Measurements from ENCODE around the gene FTCD.

The FTCD gene

GRCh38 chr21:46120301-46121285, 34.8 kb downstream of the FTCD start:
- peaks cover 3% of the 10 kb centered on the region for H3K4me1 ChIP-seq (ENCODE audit: insufficient read depth, poor library complexity, severe bottlenecking)

GRCh38 chr21:46119637-46120271, 35.6 kb downstream of the FTCD start:
- peaks cover 4% of the 10 kb centered on the region for H3K9me3 ChIP-seq (ENCODE audit: severe bottlenecking)
- TF ChIP-seq CTCF (IDR thresholded peaks at IDR 0.05; ENCODE audit: poor library complexity, severe bottlenecking), result no peak
- no peak for ATAC-seq (ENCODE audit: low read depth)
- no peak overlapping the region for H3K27ac ChIP-seq (ENCODE audit: poor library complexity, severe bottlenecking)
- H3K4me3 ChIP-seq (ENCODE audit: severe bottlenecking), result no peak overlapping the region
- peak; percentile 58 for DNase-seq (ENCODE audit: low spot score)
- peaks cover 3% of the 10 kb centered on the region for H3K4me1 ChIP-seq (ENCODE audit: insufficient read depth, poor library complexity, severe bottlenecking)
- no peaks in the 10 kb centered on the region for H3K36me3 ChIP-seq (ENCODE audit: low read depth)
- H3K27me3 ChIP-seq (ENCODE audit: insufficient read depth, poor library complexity, severe bottlenecking), result no peaks in the 10 kb centered on the region

More at GRCh38 chr21:46120301-46121285, 34.8 kb downstream of the FTCD start:
- TF ChIP-seq CTCF (IDR thresholded peaks at IDR 0.05; ENCODE audit: poor library complexity, severe bottlenecking), result no peak
- H3K36me3 ChIP-seq (ENCODE audit: low read depth), result no peaks in the 10 kb centered on the region
- H3K27me3 ChIP-seq (ENCODE audit: insufficient read depth, poor library complexity, severe bottlenecking), result no peaks in the 10 kb centered on the region
- ATAC-seq (ENCODE audit: low read depth), result no peak
- no peak overlapping the region for H3K27ac ChIP-seq (ENCODE audit: poor library complexity, severe bottlenecking)
- H3K4me3 ChIP-seq (ENCODE audit: severe bottlenecking), result no peak overlapping the region
- no peaks in the 10 kb centered on the region for H3K9me3 ChIP-seq (ENCODE audit: severe bottlenecking)
- DNase-seq (ENCODE audit: low spot score), result peak; percentile 53

GRCh38 chr21:46119144-46119636, 36.2 kb downstream of the FTCD start:
- no peak overlapping the region for H3K4me3 ChIP-seq (ENCODE audit: severe bottlenecking)
- no peak for ATAC-seq (ENCODE audit: low read depth)
- H3K27ac ChIP-seq (ENCODE audit: poor library complexity, severe bottlenecking), result no peak overlapping the region
- no peaks in the 10 kb centered on the region for H3K36me3 ChIP-seq (ENCODE audit: low read depth)
- TF ChIP-seq CTCF (IDR thresholded peaks at IDR 0.05; ENCODE audit: poor library complexity, severe bottlenecking), result no peak
- H3K9me3 ChIP-seq (ENCODE audit: severe bottlenecking), result peaks cover 4% of the 10 kb centered on the region
- peak; percentile 56 for DNase-seq (ENCODE audit: low spot score)
- peaks cover 3% of the 10 kb centered on the region for H3K4me1 ChIP-seq (ENCODE audit: insufficient read depth, poor library complexity, severe bottlenecking)
- H3K27me3 ChIP-seq (ENCODE audit: insufficient read depth, poor library complexity, severe bottlenecking), result no peaks in the 10 kb centered on the region

GRCh38 chr21:46118316-46119143, 36.8 kb downstream of the FTCD start:
- no peaks in the 10 kb centered on the region for H3K27me3 ChIP-seq (ENCODE audit: insufficient read depth, poor library complexity, severe bottlenecking)
- peaks cover 4% of the 10 kb centered on the region for H3K9me3 ChIP-seq (ENCODE audit: severe bottlenecking)
- no peaks in the 10 kb centered on the region for H3K36me3 ChIP-seq (ENCODE audit: low read depth)
- peaks cover 3% of the 10 kb centered on the region for H3K4me1 ChIP-seq (ENCODE audit: insufficient read depth, poor library complexity, severe bottlenecking)
- no peak overlapping the region for H3K4me3 ChIP-seq (ENCODE audit: severe bottlenecking)
- peak; percentile 47 for DNase-seq (ENCODE audit: low spot score)
- ATAC-seq (ENCODE audit: low read depth), result no peak
- no peak overlapping the region for H3K27ac ChIP-seq (ENCODE audit: poor library complexity, severe bottlenecking)
- no peak for TF ChIP-seq CTCF (IDR thresholded peaks at IDR 0.05; ENCODE audit: poor library complexity, severe bottlenecking)

Data from RWPE2 (cell line).